SK-N-MC (cell line): ENCODE data around the gene SH3RF3.

ENCODE experiments used
- DNase-seq: peaks from one replicate; pipeline ENCODE4 v3.0.0-alpha.2; 2011; ENCODE audit warnings: low read depth, low spot score
- H3K27ac ChIP-seq: fragments of 200-600 bp; sonication (generic); 2 replicates; pipeline ENCODE4 v1.5.1; 2016; ENCODE audit warnings: mixed run types
- H3K36me3 ChIP-seq: fragments of 200-600 bp; sonication (generic); 2 replicates; pipeline ENCODE4 v1.6.1; 2017; ENCODE audit warnings: antibody characterized with exemption, low read length, mixed read lengths; ENCODE audit not compliant: insufficient read depth
- H3K4me3 ChIP-seq: fragments of 200-600 bp; sonication (generic); 2 replicates; pipeline ENCODE4 v1.5.1; 2016
- H3K9ac ChIP-seq: fragments of 200-600 bp; sonication (generic); 2 replicates; pipeline ENCODE4 v1.8.0; 2017; ENCODE audit warnings: mixed run types, mixed read lengths; ENCODE audit not compliant: insufficient read length
- H3K9me3 ChIP-seq: fragments of 200-600 bp; sonication (generic); 2 replicates; pipeline ENCODE4 v1.6.1; 2017; ENCODE audit warnings: low read depth, mild to moderate bottlenecking, antibody characterized with exemption, low read length, moderate library complexity, mixed read lengths
- EZH2 ChIP-seq: fragments of 200-600 bp; sonication (generic); IDR thresholded peaks from one replicate; pipeline ENCODE4 v1.6.1; 2017; ENCODE audit warnings: antibody characterized with exemption
- FOXP2 ChIP-seq: optimal IDR thresholded peaks from 2 replicates; pipeline ENCODE3; 2011; ENCODE audit warnings: mild to moderate bottlenecking, moderate library complexity; ENCODE audit not compliant: insufficient read depth; ENCODE audit errors: extremely low read length, control extremely low read depth
- POLR2AphosphoS5 ChIP-seq: IDR thresholded peaks from 2 replicates; pipeline ENCODE4 v1.6.1; 2012; ENCODE audit warnings: mild to moderate bottlenecking, low read depth, low read length, borderline replicate concordance

Gene SH3RF3

DNA sequence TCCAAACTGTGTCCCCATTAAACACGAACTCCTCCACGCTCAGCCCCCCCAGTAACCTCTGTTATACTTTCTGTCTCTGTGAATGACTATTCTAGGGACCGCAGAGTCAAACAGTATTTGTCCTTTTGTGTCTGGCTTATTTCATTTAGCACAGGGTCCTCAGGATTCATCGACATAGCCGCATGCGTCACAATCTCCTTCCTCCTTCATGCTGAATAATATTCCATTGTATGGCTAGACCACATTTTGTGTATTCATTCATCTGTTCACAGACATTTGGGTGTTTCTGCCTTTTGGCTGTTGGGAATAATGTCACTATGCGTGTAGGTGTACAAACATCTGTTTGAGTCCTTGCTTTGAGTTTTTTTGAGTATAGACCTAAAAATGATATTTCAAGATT, 80.9 kb downstream of the SH3RF3 start:
- no peak for DNase-seq
- Histone ChIP-seq H3K9me3 (no peaks in the 10 kb centered on the region), H3K9ac (no peak overlapping the region), H3K4me3 (no peak overlapping the region), H3K27ac (no peak overlapping the region), H3K36me3 (no peaks in the 10 kb centered on the region)
- TF ChIP-seq EZH2 = no peak
- TF ChIP-seq POLR2AphosphoS5 = no peak
- no peak for TF ChIP-seq FOXP2

DNA sequence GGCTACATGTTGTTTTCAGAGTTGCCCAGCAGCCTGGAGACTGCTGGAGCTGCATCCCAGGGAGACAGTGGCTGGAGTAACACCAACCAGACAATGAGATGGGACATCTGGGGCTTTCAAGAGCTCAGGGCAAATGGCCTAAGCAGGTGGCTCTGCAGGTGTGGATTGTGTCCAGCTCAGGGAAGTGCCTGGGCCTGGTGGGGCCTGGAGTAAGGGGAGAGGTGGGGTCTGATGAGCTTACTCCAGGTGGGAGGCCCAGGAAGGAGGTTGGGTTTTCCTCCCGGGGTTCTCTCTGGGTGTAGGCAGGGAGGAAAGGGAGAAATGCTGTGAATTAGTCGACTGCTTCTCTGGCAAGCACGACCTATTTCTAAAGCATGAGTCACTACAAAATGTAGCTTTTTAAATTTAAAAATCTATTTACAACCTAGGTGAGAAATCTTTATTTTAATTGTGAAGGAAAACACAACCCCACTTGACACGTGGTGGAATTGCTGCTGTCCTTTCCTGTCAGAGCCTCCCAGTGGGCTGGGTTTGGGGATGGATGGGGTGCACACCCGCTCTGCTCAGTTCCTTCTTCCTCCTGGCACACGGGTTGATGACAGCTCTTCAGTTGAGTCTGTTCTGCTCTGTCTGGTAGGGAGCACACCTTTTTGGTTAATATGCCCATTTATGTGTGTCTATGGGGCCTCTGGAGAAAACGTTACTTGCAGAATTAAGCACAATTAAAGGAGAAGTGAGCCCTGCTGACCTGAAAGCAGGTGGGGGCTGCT, 81.6 kb downstream of the SH3RF3 start:
- no peak for DNase-seq
- no peak overlapping the region for H3K9ac ChIP-seq
- H3K4me3 ChIP-seq = no peak overlapping the region
- TF ChIP-seq FOXP2 (no peak), POLR2AphosphoS5 (no peak)
- H3K36me3 ChIP-seq = no peaks in the 10 kb centered on the region
- no peak overlapping the region for H3K27ac ChIP-seq
- no peaks in the 10 kb centered on the region for H3K9me3 ChIP-seq

DNA sequence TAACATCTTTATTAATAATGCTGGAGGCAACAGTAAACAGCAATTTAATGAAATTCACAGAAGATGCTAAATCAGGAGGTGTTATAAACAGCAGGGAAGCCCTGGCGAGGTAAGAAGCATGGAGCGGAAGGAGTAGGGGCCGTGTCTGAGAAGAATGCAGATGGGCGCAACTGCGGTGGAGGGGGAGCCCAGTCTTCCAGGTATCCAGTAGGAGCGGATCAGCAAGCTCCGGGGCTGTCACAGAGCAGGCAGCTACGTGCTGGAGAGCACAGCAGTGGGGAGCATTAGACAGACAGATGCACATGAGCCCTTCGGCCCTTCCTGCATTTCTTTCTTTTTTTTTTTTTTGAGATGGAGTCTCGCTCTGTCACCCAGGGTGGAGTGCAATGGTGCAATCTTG, 82.3 kb downstream of the SH3RF3 start:
- Histone ChIP-seq H3K4me3 (no peak overlapping the region), H3K9me3 (no peaks in the 10 kb centered on the region), H3K27ac (no peak overlapping the region), H3K36me3 (no peaks in the 10 kb centered on the region), H3K9ac (no peak overlapping the region)
- DNase-seq = no peak
- TF ChIP-seq POLR2AphosphoS5 (no peak), EZH2 (no peak), FOXP2 (no peak)

DNA sequence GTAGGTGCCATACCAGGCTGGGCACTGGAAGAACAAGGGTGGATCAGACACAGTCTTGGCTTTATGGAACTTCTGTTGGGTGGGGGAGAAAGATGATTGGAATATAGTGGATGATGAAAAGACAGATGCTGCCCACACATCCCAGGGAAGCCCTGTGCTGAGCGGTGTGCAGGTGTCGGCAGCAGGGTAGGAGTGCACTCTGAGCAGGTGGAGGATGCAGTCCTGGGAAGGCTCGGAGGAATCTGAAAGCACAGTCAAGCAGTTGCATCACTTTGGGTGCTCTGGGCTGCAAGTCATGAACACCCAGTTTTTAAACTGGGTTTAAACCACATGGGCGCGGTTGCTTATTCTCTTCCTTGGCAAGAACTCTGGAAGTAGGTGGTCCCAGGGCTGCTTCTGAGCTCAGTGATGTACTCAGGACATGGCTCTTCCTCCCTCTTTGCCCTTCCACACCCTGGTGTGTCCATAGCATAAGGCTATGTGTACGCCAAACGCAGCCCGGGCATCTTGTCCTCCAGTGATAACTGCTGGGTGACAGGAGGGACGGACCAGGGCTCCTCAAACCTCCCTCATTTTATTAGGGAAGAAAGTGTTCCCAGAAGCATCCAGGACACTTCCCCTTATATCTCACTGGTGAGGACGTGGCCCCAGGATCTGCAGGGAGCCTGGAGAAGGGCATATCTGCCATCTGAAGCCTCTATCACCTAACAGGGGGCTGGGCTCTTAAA, 84.0 kb downstream of the SH3RF3 start:
- no peak for DNase-seq
- H3K9ac ChIP-seq = no peak overlapping the region
- no peak for TF ChIP-seq POLR2AphosphoS5
- no peak for TF ChIP-seq FOXP2
- no peak for TF ChIP-seq EZH2

DNA sequence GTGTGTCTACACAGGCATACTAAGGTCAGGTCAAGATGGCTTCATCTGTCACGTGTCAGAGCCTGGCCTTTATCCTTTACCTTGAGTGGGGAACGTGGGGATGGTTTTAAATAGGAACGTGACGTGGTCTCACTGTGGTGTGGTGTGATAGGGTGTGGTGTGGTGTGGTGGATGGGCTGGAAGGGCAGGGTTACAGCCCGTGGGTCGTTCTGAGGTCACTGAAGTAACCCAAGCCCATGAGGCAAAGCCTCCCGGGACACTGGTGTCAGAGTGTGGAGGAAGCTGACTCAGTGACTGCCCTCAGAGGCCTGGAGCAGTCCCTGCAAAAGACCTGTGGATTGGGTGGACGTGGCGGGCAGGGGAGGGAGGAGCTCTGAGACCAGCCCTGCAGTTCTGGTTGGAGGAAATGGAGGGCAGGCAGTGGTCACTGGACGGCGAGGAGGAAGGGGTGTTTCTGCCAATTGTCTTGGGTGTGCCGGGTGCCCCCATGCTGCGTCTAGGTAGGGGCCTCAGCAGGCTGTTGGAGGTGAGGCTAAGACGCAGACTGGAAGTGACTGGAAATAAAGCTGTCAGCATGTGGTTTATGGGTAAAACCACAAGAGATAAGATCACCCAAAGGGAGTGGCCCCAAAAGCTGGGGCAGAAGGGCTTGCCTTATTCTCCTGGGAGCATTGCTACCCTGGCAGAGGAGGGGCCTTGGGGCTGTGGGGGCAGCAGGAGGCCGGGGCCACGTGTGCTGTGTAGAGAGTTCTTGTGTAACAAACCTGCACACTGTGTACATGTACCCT, 84.8 kb downstream of the SH3RF3 start:
- no peak overlapping the region for H3K27ac ChIP-seq
- no peaks in the 10 kb centered on the region for H3K36me3 ChIP-seq
- H3K9me3 ChIP-seq = no peaks in the 10 kb centered on the region
- H3K4me3 ChIP-seq = no peak overlapping the region
- TF ChIP-seq POLR2AphosphoS5 (no peak), FOXP2 (no peak)
- H3K9ac ChIP-seq = no peak overlapping the region
- DNase-seq = no peak

More for the DNA sequence above, 84.0 kb downstream of the SH3RF3 start:
- Histone ChIP-seq H3K27ac (no peak overlapping the region), H3K36me3 (no peaks in the 10 kb centered on the region), H3K4me3 (no peak overlapping the region), H3K9me3 (no peaks in the 10 kb centered on the region)

DNA sequence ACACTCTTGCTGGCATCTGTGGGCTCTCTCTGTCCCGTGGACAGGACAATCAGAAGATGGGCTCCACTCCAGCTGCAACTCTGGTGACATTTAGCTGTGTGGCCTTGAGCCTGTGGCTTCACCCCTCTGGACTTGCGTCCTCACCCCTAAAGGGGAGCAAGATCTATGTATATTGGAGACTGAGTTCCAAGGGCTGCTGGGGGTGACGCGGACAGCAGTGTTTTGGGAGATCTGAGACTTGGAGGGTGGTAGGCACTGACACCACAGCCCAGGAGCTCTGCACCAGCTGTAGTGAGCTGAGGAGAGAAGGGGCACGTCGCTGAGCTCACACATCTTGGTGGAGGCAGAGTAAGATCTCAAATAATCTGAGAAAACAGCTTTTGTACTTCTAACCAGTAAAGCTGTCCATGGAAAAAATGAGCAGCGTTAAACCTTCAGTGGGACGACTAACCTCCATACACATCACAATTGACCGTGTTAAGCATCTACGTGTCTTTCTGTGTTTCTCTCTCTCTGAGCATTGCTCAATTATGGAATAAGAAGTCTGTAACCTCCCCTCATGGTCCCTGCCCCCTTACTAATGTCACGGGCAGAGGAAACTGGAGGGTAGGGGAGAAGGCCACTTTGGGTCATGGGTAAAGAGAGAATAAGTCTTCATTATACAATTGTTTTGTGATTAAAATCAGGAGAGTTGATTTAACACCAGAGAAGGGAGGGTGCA, 85.8 kb downstream of the SH3RF3 start:
- H3K9ac ChIP-seq = no peak overlapping the region
- no peak for DNase-seq
- no peaks in the 10 kb centered on the region for H3K9me3 ChIP-seq
- H3K36me3 ChIP-seq = no peaks in the 10 kb centered on the region
- H3K4me3 ChIP-seq = no peak overlapping the region
- no peak overlapping the region for H3K27ac ChIP-seq
- TF ChIP-seq EZH2 (no peak), POLR2AphosphoS5 (no peak), FOXP2 (no peak)

DNA sequence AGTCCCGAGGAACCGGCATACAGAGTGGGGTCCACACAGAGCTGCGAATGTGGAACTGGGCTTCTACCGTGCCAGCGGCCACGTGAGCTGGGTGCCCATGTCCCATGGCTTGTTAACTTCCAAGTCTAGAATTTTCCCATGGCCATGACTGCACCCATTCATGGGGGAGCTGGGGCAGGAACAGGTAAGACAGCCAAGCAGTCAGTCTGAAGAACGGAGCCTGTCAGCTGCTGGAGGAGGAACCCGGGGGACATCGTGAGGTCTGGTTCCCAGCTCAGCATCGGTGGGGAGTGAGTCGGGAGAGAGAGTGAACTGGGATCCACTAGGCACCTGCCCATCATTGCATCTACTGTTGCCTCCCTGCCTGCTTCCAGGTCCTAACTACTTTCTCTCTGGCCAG, 86.9 kb downstream of the SH3RF3 start:
- Histone ChIP-seq H3K9ac (no peak overlapping the region), H3K36me3 (no peaks in the 10 kb centered on the region), H3K9me3 (no peaks in the 10 kb centered on the region), H3K27ac (no peak overlapping the region), H3K4me3 (no peak overlapping the region)
- TF ChIP-seq POLR2AphosphoS5 = no peak
- TF ChIP-seq EZH2 = no peak
- TF ChIP-seq FOXP2 = no peak
- no peak for DNase-seq
